Measurements from ENCODE around the gene RAD51B. TPM values are rescaled to one million over a fixed set of nuclear protein-coding genes. Genes with fewer than 3 reads are reported as not detected.

RAD51B gene
- total RNA-seq, 1 donor from 2014 or later = 16.7 TPM

DNA sequence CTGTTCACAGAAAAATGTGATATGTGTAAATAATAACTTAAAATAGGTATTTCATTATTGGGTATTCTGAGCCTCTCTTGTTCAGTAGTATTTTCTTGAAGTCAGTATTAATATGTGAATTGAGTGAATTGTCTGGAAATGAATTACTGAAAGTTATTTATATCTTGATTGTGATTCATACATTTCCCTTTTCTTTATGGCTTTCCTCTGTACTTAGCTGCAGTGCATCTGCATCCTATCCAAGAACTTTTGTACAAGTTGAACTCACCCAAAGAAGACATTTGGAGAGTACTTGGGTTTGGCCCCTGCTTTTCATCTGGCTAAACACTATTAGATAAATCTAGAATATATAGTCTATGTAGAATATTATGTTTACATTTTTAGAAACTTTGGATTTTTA is 326.0 kb downstream of the RAD51B start:
- Mint-ChIP-seq H3K4me1 (peaks cover 7% of the 10 kb centered on the region), H3K36me3 (ENCODE audit: low read depth) (peaks cover 15% of the 10 kb centered on the region), H3K9me3 (peaks cover 13% of the 10 kb centered on the region), H3K27me3 (ENCODE audit: low read depth) (no peaks in the 10 kb centered on the region), H3K27ac (ENCODE audit: unreplicated experiment) (no peak overlapping the region), H3K4me3 (no peak overlapping the region)
- TF ChIP-seq, protein P1, sequence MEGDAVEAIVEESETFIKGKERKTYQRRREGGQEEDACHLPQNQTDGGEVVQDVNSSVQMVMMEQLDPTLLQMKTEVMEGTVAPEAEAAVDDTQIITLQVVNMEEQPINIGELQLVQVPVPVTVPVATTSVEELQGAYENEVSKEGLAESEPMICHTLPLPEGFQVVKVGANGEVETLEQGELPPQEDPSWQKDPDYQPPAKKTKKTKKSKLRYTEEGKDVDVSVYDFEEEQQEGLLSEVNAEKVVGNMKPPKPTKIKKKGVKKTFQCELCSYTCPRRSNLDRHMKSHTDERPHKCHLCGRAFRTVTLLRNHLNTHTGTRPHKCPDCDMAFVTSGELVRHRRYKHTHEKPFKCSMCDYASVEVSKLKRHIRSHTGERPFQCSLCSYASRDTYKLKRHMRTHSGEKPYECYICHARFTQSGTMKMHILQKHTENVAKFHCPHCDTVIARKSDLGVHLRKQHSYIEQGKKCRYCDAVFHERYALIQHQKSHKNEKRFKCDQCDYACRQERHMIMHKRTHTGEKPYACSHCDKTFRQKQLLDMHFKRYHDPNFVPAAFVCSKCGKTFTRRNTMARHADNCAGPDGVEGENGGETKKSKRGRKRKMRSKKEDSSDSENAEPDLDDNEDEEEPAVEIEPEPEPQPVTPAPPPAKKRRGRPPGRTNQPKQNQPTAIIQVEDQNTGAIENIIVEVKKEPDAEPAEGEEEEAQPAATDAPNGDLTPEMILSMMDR (conservative IDR thresholded peaks at IDR 0.05) = no peak
- no peak for DNase-seq (ENCODE audit: low read depth, low spot score)

DNA sequence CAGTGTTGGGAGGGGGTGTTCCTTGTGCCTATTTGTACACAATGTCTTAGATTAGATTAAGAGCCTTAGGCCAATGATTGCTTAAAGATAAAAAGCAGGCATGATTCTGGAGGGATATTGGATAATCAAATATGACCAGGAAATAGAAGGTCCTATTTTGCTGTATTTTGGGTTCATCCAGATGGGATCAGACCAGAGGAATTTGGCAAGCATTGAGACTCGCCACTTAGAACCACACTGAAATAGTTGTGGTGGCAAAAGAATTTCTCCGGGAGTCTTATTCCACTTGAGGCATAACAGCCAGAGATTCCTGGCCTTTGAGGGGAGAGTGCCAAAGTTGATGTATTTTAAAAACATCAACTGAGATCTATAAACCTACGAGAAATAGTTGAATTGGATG is 327.2 kb downstream of the RAD51B start:
- peaks cover 17% of the 10 kb centered on the region for H3K9me3 Mint-ChIP-seq
- H3K27ac Mint-ChIP-seq (ENCODE audit: unreplicated experiment) = no peak overlapping the region
- H3K27me3 Mint-ChIP-seq (ENCODE audit: low read depth) = no peaks in the 10 kb centered on the region
- H3K4me3 Mint-ChIP-seq = no peak overlapping the region
- H3K36me3 Mint-ChIP-seq (ENCODE audit: low read depth) = peaks cover 21% of the 10 kb centered on the region
- TF ChIP-seq, protein P1 (conservative IDR thresholded peaks at IDR 0.05) = no peak
- no peak for DNase-seq (ENCODE audit: low read depth, low spot score)
- peaks cover 1% of the 10 kb centered on the region for H3K4me1 Mint-ChIP-seq

DNA sequence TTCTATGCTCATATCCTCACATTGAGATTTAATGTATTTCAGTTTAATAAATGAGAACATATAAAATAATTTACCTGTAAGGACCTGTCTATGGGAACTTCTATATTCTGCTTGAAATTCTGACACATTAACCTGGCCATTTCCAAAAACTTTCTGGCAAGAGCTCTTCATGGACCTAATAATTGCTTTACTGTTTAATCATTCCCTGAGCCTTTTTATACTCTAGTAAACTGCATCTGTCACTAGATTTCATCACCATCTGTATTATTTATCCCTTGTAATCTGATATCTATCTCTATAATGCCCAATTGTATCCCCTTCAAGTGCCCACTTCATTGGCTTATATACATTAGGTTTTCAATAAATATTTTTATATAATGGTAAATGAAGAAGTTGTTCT is 327.7 kb downstream of the RAD51B start:
- peaks cover 20% of the 10 kb centered on the region for H3K9me3 Mint-ChIP-seq
- no peak overlapping the region for H3K27ac Mint-ChIP-seq (ENCODE audit: unreplicated experiment)
- no peaks in the 10 kb centered on the region for H3K4me1 Mint-ChIP-seq
- TF ChIP-seq, protein P1 (conservative IDR thresholded peaks at IDR 0.05) = no peak
- H3K27me3 Mint-ChIP-seq (ENCODE audit: low read depth) = no peaks in the 10 kb centered on the region
- peaks cover 25% of the 10 kb centered on the region for H3K36me3 Mint-ChIP-seq (ENCODE audit: low read depth)
- H3K4me3 Mint-ChIP-seq = no peak overlapping the region
- no peak for DNase-seq (ENCODE audit: low read depth, low spot score)

DNA sequence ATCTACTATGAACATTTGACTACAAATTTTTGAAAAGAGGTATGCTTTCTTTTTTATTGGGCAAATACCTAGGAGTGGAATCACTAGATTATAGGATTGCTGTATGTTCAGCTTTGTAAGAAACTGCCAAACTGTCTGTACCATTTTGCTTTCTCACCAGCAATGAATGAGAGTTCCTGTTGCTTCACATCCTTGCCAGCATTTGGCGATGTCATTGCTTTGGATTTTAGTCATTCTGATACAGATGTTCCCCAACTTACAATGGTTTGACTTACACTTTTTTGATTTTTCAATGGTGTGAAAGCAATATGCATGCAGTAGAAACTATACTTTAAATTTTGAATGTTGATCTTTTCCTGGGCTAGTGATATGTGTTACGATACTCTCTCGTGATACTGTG is 328.7 kb downstream of the RAD51B start:
- no peak overlapping the region for H3K4me3 Mint-ChIP-seq
- peaks cover 1% of the 10 kb centered on the region for H3K4me1 Mint-ChIP-seq
- H3K27ac Mint-ChIP-seq (ENCODE audit: unreplicated experiment) = no peak overlapping the region
- TF ChIP-seq, protein P1 (conservative IDR thresholded peaks at IDR 0.05) = no peak
- DNase-seq (ENCODE audit: low read depth, low spot score) = no peak
- H3K36me3 Mint-ChIP-seq (ENCODE audit: low read depth) = peaks cover 31% of the 10 kb centered on the region
- H3K9me3 Mint-ChIP-seq = peaks cover 26% of the 10 kb centered on the region
- no peaks in the 10 kb centered on the region for H3K27me3 Mint-ChIP-seq (ENCODE audit: low read depth)

DNA sequence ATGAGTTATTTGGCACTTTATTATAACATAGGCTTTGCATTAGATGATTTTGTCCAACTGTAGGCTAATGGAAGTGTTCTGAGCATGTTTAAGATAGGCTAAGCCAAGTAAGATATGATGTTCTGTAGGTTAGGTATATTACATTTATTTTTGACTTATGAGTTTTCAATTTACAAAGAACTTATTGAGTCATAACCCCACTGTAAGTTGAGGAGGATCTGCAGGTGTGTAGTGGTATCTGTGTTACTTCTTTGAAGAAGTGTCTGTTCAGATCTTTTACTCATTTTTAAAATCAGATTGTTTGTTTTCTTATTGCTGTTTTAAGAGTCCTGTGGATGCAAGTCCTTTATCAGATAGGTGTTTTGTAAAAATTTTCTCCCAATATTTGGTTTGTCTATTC is 329.2 kb downstream of the RAD51B start:
- H3K36me3 Mint-ChIP-seq (ENCODE audit: low read depth) = peaks cover 34% of the 10 kb centered on the region

More for the DNA sequence above, 329.2 kb downstream of the RAD51B start:
- Mint-ChIP-seq H3K27ac (ENCODE audit: unreplicated experiment) (no peak overlapping the region), H3K4me1 (peaks cover 4% of the 10 kb centered on the region), H3K4me3 (no peak overlapping the region), H3K9me3 (peaks cover 28% of the 10 kb centered on the region), H3K27me3 (ENCODE audit: low read depth) (no peaks in the 10 kb centered on the region)
- TF ChIP-seq, protein P1 (conservative IDR thresholded peaks at IDR 0.05) = no peak
- no peak for DNase-seq (ENCODE audit: low read depth, low spot score)
